A549 treated with CORT108297 at 1 μM for 4 hours (cell line): Measurements from ENCODE around the gene TREML2. TPM values are rescaled to one million over a fixed set of nuclear protein-coding genes. Genes with fewer than 3 reads are reported as not detected.

Experiments
- total RNA-seq: library from RNA; stranded (reverse); fragments of 200-300 nt; extraction: Qiagen RNA extraction; gene quantifications from 5 replicates; pipeline ENCODE4 v1.2.3, GENCODE V29; 2022

Gene TREML2, protein sequence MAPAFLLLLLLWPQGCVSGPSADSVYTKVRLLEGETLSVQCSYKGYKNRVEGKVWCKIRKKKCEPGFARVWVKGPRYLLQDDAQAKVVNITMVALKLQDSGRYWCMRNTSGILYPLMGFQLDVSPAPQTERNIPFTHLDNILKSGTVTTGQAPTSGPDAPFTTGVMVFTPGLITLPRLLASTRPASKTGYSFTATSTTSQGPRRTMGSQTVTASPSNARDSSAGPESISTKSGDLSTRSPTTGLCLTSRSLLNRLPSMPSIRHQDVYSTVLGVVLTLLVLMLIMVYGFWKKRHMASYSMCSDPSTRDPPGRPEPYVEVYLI
- total RNA-seq, result not detected in 5 replicates

GRCh38 chr6:41200901-41201763 is at the start of gene TREML2:
Gene TREML2 (minus strand): TSS chr6:41201149. CDS start chr6:41201008, 141 bp downstream.

DNA sequence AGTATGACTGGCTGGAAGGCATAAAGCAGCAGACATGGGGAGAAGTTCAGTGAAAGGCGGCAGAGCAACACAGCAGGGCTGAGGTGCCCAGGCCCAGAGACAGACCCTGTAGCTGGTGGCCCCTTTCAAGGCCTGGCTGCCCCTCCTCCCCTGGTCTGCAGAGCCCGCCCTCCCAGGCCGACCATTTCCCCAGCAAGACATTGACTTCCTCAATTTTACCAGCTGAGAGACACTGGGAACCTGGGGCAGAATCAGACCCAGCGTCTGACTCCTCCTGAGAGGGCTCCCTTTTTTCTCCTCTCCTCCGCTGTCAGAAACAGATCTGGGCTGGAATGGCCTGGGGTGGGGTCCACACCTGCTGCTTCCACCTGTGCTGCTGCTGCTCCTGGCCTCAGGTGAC is 27.1 kb upstream of the TREML2 start, which contains the start of gene TREML4:
Gene TREML4 (plus strand): TSS at position 254 of the 400 bp plus-strand sequence. CDS start 79 bp downstream, at position 333.

GRCh38 chr6:41162687-41163418 is 38.1 kb downstream of the TREML2 start, which contains the start of gene TREM2:
Gene TREM2 (minus strand): TSS chr6:41163116. CDS start chr6:41163082, 34 bp downstream.

DNA sequence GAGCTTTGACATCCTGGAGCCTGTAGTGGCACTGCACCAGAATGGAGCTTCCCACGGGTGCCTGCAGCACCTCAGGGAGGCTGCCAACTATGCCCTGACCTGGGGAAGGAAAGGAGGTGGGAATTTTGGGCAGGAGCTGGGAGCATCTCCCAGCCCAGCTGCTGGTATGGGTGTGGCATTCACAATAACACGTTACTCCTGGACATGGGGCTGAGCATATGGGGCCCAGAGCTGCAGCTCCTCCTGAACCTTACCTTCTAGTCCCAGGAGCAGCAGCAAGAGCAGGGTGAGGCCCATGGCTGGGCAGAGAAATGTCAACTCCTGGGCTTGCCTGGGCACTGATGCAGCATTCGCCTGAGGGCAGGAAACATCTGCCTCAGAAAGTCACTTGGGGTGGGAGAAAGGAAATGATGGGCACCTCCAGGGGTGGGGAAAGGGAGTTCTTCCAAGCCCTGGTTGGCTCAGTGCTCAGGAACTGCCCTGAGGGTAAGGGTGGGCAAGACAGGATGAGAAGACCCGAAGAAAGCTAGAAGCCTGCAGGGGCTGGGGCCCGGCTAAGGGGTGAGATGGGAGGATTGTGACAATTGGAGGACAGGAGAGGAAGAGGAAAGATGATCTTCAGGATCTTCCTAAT is 46.8 kb downstream of the TREML2 start, which contains the start of gene TREML1:
Gene TREML1 (minus strand): TSS at position 356 of the 634 bp plus-strand sequence. CDS start 59 bp downstream, at position 297.

Other genes starting within 250 kb of the TREML2 start
- gene UNC5CL, start 161.9 kb downstream of the TREML2 start, total RNA-seq, result 0.34 to 0.52 TPM (median 0.45 TPM) in 5 replicates
- not detected in 5 replicates for gene TSPO2, start 158.7 kb downstream of the TREML2 start, total RNA-seq
- gene APOBEC2, start 147.9 kb downstream of the TREML2 start, total RNA-seq, result not detected in 5 replicates
- 19.3 to 24.1 TPM (median 20.1 TPM) in 5 replicates for gene OARD1, start 128.8 kb downstream of the TREML2 start, total RNA-seq
- gene NFYA, start 128.2 kb downstream of the TREML2 start, total RNA-seq, result 12.0 to 14.5 TPM (median 13.5 TPM) in 5 replicates
- gene TREML1, start 46.8 kb downstream of the TREML2 start, total RNA-seq, result not detected in 5 replicates
- gene TREM2, start 38.0 kb downstream of the TREML2 start, total RNA-seq, result not detected in 5 replicates
- not detected in 5 replicates for gene TREML4, start 27.2 kb upstream of the TREML2 start, total RNA-seq
- gene TREM1, start 85.5 kb upstream of the TREML2 start, total RNA-seq, result 0.10 to 0.23 TPM (median 0.16 TPM) in 4 of 5 replicates, not detected in the other
- gene NCR2, start 134.5 kb upstream of the TREML2 start, total RNA-seq, result not detected in 5 replicates